ENCODE results near the gene SERINC5. TPM values are rescaled to one million over a fixed set of nuclear protein-coding genes. Genes with fewer than 3 reads are reported as not detected.
"Not testable (repeated sequence)": the region's sequence is repeated elsewhere in the genome, so short reads cannot be mapped to it uniquely, and the experiment has no call there.

SERINC5 gene
- total and polyA plus RNA-seq, 8 donors = 36.7 to 80.7 (median 47.1) TPM

DNA sequence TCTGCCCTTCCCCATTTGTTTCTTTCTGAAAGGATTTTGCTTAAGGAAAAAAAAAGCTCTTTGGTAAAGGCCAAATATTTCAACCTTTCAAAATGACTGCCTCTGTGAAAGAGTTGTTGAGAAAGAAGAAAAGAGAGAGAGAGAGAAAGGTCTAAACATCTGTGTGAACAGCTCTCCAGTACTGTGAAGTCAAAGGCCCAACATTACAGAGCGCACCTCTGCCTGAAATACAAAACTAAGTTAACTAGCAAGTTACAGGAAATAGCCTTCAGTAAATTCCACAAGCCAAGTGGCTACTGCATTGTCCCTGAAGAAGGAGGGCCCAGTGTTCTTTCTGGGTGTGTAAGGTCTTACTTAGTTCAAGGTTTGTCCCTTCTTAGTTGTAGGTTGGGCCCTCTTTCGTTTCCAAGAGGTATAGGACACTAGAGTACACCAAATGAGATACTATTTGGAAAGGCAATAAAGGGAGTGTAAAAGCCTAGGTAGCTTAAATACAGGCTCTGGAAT, 116.3 kb downstream of the SERINC5 start:
- H3K4me1 ChIP-seq = peaks cover 16 to 55% of the 10 kb centered on the region in 2 donors
- no peaks in the 10 kb centered on the region for H3K9me3 ChIP-seq
- H3K4me3 ChIP-seq = no peak overlapping the region
- H3K36me3 ChIP-seq = peaks cover 0 to 17% of the 10 kb centered on the region in 2 donors
- TF ChIP-seq, protein P1, sequence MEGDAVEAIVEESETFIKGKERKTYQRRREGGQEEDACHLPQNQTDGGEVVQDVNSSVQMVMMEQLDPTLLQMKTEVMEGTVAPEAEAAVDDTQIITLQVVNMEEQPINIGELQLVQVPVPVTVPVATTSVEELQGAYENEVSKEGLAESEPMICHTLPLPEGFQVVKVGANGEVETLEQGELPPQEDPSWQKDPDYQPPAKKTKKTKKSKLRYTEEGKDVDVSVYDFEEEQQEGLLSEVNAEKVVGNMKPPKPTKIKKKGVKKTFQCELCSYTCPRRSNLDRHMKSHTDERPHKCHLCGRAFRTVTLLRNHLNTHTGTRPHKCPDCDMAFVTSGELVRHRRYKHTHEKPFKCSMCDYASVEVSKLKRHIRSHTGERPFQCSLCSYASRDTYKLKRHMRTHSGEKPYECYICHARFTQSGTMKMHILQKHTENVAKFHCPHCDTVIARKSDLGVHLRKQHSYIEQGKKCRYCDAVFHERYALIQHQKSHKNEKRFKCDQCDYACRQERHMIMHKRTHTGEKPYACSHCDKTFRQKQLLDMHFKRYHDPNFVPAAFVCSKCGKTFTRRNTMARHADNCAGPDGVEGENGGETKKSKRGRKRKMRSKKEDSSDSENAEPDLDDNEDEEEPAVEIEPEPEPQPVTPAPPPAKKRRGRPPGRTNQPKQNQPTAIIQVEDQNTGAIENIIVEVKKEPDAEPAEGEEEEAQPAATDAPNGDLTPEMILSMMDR (IDR thresholded peaks at IDR 0.05) = no peak
- peak overlapping the region; percentile 30 to 45 for H3K27ac ChIP-seq
- ATAC-seq = peak; percentile 16
- intact Hi-C loops (cut with DNase I) = no loop called here
- DNase-seq = no peak
- no peaks in the 10 kb centered on the region for H3K27me3 ChIP-seq

DNA sequence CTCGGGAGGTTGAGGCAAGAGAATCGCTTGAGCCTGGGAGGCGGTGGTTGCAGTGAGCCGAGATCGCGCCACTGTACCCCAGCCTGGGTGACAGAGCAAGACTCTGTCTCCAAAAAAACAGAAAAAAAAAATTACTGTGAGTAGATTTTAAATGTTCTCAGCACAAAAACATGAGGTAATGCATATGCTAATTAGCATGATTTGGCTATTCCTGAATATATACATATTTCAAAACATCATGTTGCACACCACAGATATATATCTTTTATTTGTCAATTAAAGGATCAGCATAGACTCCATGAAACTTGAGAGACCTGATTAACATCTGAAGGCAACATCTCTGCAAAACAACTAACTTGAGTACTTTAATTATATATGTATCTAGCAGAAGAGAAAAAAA, 117.4 kb downstream of the SERINC5 start:
- ATAC-seq = no peak
- Histone ChIP-seq H3K36me3 (peaks cover 0 to 7% of the 10 kb centered on the region in 2 donors), H3K27me3 (no peaks in the 10 kb centered on the region), H3K27ac (no peak overlapping the region), H3K9me3 (no peaks in the 10 kb centered on the region), H3K4me3 (no peak overlapping the region), H3K4me1 (peaks cover 16 to 56% of the 10 kb centered on the region in 2 donors)
- intact Hi-C loops (cut with DNase I) = no loop called here
- TF ChIP-seq, protein P1 (IDR thresholded peaks at IDR 0.05) = no peak
- DNase-seq = no peak

DNA sequence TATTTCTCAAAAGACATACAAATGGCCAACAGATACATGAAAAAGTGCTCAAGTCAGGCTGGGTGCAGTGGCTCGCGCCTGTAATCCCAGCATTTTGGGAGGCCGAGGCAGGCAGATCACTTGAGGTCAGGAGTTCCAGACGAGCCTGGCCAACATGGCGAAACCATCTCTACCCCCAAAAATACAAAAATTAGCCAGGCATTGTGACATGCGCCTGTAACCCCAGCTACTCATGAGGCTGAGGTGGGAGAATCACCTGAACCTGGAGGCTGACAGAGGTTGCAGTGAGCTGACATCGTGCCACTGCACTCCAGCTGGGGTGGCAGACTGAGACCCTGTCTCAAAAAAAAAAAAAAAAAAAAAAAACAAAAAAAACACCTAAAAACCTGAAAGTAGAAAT, 119.0 kb downstream of the SERINC5 start:
- DNase-seq; ATAC-seq; H3K36me3 ChIP-seq; intact Hi-C loops (cut with DNase I); H3K4me3 ChIP-seq; H3K27me3 ChIP-seq; H3K9me3 ChIP-seq: not testable (repeated sequence)
- H3K27ac ChIP-seq = peak overlapping the region; percentile 56 to 83
- H3K4me1 ChIP-seq = peaks cover 14 to 42% of the 10 kb centered on the region in 2 donors

DNA sequence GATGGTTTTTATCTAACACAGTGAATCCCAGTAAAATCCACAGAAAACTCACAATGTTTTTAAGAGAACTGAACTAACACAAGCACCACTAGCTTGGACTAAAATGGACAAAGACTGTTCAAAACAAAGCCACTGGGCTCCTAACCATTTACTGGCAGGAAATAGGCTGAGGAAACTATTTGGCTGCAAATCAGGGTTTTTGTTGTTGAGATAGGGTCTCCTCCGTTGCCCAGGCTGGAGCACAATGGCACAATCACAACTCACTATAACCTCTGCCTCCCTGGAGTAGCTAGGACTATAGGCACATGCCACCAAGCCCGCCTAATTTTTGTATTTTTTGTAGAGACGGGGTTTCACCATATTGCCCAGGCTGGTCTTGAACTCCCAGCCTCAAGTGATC, 121.0 kb downstream of the SERINC5 start:
- Histone ChIP-seq H3K27ac (peak overlapping the region in 1 of 2 donors; percentile 83), H3K4me3 (no peak overlapping the region), H3K9me3 (no peaks in the 10 kb centered on the region), H3K27me3 (no peaks in the 10 kb centered on the region), H3K36me3 (no peaks in the 10 kb centered on the region), H3K4me1 (peaks cover 0 to 27% of the 10 kb centered on the region in 2 donors)
- ATAC-seq (no peak), DNase-seq (no peak)
- intact Hi-C loops (cut with DNase I) = no loop called here
- TF ChIP-seq, protein P1 (IDR thresholded peaks at IDR 0.05) = no peak

DNA sequence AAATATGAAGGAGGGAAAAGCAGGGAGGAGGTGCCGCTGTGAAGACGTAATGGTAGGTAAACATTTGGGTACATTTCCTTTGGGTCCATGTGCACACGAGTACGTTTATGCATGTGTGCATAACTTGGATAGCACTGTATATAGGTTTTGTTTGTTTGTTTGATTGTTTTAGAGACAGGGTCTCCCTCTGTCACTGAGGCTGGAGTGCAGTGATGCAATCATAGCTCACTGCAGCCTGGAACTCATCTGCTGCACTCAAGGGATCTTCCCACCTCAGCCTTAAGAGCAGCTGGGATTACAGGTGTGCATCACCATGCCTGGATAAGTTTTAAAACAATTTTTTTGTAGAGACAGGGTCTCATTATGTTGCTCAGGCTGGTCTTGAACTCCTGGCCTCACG, 126.7 kb downstream of the SERINC5 start:
- Histone ChIP-seq H3K9me3 (no peaks in the 10 kb centered on the region), H3K4me3 (no peak overlapping the region), H3K27ac (no peak overlapping the region), H3K36me3 (no peaks in the 10 kb centered on the region), H3K27me3 (no peaks in the 10 kb centered on the region), H3K4me1 (peaks cover 0 to 22% of the 10 kb centered on the region in 2 donors)
- no peak for DNase-seq
- intact Hi-C loops (cut with DNase I) = no loop called here
- TF ChIP-seq, protein P1 (IDR thresholded peaks at IDR 0.05) = no peak
- no peak for ATAC-seq

DNA sequence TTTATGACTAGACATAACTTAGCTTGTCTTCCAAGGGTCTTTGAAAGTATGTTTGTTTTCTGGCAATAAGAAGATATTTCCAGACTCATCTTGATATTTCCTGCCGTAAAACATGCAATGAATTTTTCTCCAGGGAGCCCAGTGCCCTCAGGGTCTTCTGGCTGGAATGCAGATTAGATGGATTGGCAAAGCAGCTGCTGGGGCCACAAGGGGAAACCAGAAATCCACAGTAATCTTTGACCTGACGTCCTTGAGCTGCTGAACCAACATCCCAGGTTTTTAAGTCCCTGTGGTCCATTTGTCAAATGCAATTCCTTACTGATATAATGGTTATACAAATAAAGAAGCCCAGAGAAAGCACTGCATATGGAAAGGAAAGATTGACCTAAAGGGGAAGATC, 127.7 kb downstream of the SERINC5 start:
- Histone ChIP-seq H3K27me3 (no peaks in the 10 kb centered on the region), H3K9me3 (no peaks in the 10 kb centered on the region), H3K4me1 (peaks cover 0 to 32% of the 10 kb centered on the region in 2 donors), H3K27ac (no peak overlapping the region), H3K4me3 (no peak overlapping the region), H3K36me3 (no peaks in the 10 kb centered on the region)
- no peak for ATAC-seq
- intact Hi-C loops (cut with DNase I) = no loop called here
- TF ChIP-seq, protein P1 (IDR thresholded peaks at IDR 0.05) = no peak
- DNase-seq = no peak

Data from left lung (tissue), 10 donors.